ENCODE results near the gene SLC46A2.

SLC46A2 gene

DNA sequence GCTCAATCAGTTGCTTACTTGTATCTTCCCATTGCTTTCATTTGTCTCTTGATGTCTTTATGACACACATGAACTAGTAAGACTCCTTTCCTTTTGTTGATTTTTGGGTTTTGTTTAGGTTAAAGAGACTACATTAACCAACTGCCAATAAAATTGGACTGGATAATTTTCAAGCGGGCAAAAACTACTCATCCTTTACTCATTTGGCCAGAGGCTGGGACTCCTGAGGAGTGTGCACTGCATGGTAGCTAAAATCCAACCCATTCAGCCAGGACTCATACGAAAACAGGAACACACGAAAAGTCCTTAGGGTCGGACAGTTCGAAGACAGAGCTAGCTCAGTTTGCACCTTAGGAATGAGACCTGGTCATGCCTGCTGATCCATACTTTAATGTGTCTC lies 6.0 kb downstream of the SLC46A2 start:
- no peak for DNase-seq

- peak; percentile 41 for DNase-seq
Observed at GRCh38 chr9:112884101-112884500, 6.6 kb downstream of the SLC46A2 start.

DNA sequence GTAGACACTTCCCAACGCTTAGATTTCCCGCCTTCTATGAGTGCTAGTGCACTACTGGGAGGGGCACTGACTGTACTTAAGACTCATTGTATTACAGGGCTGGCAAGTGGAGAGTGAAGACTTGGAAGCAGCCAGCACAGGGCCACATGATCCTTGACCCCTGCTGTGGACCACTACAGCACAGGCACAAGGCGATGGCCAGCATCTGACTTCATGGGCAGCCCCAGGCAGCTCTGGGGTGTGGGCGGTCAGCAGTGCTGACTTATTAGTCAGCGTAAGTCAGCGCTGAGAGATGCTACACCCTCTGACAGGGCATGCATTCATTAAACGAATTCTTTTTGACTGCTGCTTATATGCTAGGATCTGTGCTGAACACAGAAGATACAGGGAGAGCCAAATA lies 9.3 kb downstream of the SLC46A2 start:
- peak; percentile 22 for DNase-seq

- DNase-seq: no peak
Observed at GRCh38 chr9:112880650-112881049, 10.0 kb downstream of the SLC46A2 start.

- DNase-seq: no peak
Observed at GRCh38 chr9:112878752-112879151, 11.9 kb downstream of the SLC46A2 start.

DNA sequence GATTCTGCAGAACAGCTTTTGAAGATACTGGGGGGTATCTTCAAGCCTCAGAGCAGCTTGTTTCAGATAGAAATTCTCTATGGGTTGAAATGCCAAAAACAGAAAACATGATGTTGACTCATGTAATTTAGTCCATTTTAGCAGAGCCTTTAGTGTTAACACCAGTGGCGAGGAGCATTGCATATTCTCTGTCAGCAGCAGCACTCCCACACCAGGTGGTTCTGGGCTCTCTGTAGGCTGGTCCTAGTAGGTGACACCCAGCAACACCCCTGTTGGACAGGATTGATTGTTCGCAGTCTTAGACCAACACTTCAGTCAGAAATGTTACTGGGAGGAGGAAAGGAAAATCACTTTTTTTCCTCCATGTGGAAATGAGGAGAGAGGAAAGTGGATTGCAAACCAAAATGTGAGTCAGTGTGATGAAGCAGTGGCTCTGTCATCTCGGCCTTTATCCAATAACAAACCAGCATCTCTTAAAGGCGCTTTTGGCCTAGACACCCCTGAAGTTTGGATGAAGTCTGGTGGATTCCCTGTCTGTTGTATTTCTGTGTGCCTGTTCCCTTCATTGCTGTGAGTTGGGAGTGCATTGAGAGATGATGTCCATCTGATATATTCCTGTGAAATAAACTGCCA lies 16.8 kb downstream of the SLC46A2 start:
- DNase-seq: no peak

DNA sequence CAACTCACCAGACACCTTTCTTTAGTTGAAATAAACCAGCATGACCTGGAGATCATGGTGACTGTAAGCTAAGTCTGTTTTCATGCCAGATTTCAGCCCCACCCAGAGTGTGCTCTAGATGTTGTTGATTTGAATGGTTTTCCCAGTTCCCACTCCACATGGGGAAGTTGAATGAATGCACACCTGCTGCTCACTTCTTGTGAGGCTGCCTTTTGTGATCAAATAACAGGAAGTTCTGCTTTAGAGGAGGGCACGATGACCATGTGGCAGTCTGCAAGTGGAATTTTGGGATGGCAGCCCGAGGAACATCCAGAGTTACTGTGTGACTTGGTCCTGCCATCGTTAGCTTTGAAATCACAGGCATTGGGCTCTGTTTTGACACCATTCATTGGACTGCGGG lies 18.7 kb downstream of the SLC46A2 start:
- no peak for DNase-seq

DNA sequence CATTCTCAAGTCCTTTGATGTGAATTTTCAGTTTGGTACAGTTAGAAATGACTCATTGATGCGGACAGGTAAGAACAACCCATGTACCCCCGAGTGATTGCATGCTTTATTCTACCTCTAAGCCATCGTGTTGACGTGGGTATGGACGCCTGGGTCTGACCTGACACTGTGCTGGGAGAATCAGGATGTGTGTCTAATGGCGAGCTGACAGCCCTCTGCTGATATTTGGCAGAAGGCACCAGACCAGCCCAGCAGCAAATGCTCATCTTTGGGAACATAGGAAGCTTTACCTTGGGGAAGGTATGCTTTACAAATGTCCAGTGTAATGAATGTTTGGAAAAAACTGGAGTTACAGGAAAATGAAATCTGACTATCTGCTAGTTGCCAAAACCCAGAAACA lies 20.1 kb downstream of the SLC46A2 start:
- no peak for DNase-seq

DNA sequence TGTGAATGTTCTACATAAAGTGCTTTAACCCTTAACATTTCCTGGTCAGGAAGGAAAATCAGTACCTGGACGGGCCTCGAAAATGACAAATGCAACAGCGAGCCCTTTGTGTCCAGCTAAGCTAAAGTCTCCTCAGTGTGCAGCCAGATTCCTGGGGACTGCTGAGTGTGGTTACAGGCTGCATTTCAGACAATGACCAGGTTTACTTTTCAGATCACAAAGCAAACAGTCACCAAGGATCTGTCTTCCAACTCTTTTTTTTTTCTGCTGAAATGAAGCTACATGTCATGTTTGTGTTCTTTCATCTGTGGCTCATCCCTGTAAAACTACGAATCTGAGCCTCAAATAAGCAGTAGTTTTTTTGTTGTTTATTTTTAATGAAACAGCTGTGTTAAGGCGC lies 20.8 kb downstream of the SLC46A2 start:
- no peak for DNase-seq

- no peak for DNase-seq
Observed at GRCh38 chr9:112869041-112869529, 21.6 kb downstream of the SLC46A2 start.

GRCh38 chr9:112868461-112868860 lies 22.2 kb downstream of the SLC46A2 start:
- DNase-seq: no peak

GRCh38 chr9:112867275-112867991 lies 23.2 kb downstream of the SLC46A2 start:
- peak; percentile 89 for DNase-seq

DNA sequence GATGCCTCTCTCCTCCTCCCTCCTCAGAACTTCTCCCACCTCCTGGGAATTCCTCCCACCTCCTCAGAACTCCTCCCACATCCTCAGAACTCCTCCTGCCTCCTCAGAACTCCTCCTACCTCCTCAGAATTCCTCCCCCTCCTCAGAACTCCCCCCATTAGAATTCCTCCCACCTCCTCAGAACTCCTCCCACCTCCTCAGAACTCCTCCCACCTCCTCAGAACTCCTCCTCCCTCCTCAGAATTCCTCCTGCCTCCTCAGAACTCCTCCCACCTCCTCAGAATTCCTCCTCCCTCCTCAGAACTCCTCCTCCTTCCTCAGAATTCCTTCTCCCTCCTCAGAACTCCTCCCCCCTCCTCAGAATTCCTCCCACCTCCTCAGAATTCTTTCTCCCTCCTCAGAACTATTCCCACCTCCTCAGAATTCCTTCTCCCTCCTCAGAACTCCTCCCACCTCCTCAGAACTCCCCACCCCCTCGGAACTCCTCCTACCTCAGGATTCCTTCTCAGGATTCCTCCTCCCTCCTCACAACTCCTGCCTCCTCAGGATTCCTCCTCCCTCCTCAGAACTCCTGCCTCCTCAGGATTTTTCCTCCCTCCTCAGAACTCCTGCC lies 23.9 kb downstream of the SLC46A2 start:
- DNase-seq: peak; percentile 81

GRCh38 chr9:112864982-112865381 lies 25.7 kb downstream of the SLC46A2 start:
- no peak for DNase-seq

DNA sequence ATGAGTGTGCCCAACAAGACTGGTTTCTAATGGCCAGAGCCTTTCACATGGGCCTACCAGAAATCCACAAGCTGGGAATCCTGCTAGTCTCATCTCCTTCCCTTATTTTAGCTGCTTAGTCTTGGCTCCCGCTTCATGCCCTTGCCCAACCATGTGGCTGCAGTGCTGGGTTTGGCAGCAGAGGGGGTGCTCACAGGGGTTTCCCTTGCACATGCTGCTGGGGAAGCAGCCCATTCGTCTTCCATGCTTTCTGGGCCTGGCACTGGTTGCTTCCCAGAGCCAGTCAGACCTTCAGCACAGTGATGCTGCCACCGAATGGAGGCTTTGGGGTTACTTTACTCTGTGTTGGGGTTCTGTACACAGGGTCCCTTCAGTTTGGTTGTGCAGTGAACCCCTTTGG lies 26.3 kb downstream of the SLC46A2 start:
- DNase-seq: no peak

- DNase-seq: no peak
Observed at GRCh38 chr9:112863746-112864145, 26.9 kb downstream of the SLC46A2 start.

DNA sequence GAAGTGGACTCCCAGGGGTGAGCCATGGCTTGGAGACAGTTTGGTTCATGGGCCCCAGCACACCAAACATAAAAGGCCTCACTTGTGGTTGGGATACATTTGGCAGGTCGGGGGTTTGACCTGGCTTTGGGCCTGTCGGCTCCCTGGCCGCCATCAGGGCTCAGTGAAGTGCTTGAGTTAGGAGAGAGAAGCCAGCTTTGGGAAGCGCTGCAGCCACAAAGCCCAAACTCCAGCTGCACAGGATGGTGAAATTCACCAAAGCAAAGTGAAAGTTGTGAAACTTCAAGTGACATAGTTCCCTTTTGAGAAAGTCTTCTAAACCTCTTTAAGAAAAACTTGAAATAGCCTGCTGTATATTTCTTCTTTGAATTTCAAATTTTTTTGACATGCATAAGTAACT lies 27.5 kb downstream of the SLC46A2 start:
- DNase-seq: no peak

DNA sequence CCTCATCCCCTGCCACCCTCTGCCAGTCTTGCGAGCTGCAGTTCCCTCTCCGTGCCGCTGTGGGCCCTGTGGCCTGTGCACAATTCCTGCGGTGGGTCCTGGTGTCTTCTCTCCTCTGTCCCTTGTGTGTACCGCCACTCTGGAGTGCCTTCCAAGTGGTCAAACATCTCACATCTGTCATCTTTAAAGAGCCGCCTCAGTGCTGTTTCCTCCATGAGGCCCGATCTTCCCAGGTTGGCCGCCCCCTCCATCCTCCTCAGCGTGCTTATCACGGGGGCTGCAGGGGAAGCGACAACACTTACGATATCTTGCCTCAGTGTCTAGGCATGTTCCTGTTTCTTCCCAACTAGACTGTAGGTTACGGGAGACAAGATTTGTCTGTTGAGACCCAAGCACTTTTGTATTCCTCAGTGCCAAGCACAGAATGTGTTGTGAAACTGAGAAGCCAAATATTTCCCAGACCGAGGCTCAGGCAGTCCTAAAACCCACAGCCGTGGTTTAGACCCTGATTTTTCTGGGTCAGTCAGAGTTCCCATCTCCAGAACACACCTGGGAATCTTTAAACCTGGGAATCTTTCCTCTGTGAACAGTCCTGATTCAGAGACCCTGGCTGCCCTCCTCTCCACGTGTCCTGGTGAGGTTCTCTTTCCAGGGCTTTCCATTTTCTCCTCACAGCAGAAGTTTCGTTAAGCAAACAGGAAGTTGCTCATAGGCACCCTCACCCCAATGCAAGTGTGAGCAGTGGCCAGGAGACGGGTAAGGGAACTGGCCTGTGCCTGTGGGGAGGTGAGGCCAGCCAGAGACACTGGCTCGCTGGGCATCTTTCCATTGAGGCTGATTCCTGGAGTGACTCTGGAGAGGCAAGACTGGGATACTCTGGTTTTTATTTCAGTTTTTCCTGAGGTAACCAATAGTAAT lies 28.8 kb downstream of the SLC46A2 start:
- DNase-seq: peak; percentile 13

GRCh38 chr9:112861155-112861554 lies 29.5 kb downstream of the SLC46A2 start:
- no peak for DNase-seq

GRCh38 chr9:112860451-112860850 lies 30.2 kb downstream of the SLC46A2 start:
- DNase-seq: no peak

- no peak for DNase-seq
Observed at GRCh38 chr9:112858625-112859147, 32.0 kb downstream of the SLC46A2 start.

GRCh38 chr9:112858005-112858404 lies 32.7 kb downstream of the SLC46A2 start:
- no peak for DNase-seq

DNA sequence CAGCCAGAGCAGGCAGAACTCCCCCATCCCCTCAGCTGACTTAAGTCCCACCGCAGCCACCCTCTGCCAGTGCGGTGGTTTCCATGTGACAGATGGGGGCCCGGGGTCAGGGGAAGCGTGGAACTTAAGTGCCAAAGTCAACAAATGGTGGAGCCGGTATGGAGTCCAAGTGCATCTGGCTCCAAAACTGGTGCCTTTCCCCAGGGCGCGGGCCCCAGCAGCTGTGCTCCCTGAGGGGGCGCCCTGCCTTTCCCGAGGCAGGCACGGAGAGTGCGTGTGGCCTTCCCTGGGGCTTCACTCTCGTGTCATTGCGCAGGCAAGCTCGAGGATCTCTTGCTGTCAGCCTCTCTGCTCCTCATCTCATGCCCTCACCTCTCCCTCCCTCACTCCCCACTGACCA lies 33.8 kb downstream of the SLC46A2 start:
- DNase-seq: no peak

All from fibroblast of skin of right biceps (primary cell).